ENCODE measurements around the gene MUC7.
"Not testable (repeated sequence)": the region's sequence is repeated elsewhere in the genome, so short reads cannot be mapped to it uniquely, and the experiment has no call there.

Gene MUC7

DNA sequence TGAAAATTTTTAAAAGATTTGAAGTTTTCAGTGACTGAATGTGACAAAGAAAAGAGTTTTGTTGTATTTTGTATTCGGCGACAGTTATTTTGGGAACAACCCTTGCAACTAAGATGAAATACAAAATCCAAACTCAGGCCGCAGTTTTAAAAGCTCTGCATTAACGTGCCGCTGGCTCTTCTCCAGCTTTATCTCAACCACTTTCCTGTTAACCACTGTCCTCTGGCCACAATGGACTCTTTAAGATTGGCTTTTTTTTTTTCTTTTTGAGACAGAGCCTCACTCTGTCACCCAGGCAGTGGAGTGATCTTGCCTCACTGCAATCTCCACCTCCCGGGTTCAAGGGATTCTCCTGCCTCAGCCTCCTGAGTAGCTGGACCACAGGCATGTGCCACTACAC lies 24.2 kb downstream of the MUC7 start:
- no peak for DNase-seq (ENCODE audit: insufficient read length, low spot score)
- no peak for TF ChIP-seq PAX5 (IDR thresholded peaks at IDR 0.05; ENCODE audit: insufficient read depth, low read length, severe bottlenecking)
- TF ChIP-seq TAF1 (IDR thresholded peaks at IDR 0.05; ENCODE audit: low read depth, low read length), result no peak
- TF ChIP-seq POLR2AphosphoS5 (IDR thresholded peaks at IDR 0.05; ENCODE audit: low read depth, low read length), result no peak
- TF ChIP-seq POLR2A (IDR thresholded peaks at IDR 0.05; ENCODE audit: low read depth, low read length), result no peak
- TF ChIP-seq SPI1 (IDR thresholded peaks at IDR 0.05; ENCODE audit: low read depth, low read length), result no peak
- no peak for TF ChIP-seq POU2F2 (IDR thresholded peaks at IDR 0.05; ENCODE audit: low read depth, low read length)
- no peak for FAIRE-seq

DNA sequence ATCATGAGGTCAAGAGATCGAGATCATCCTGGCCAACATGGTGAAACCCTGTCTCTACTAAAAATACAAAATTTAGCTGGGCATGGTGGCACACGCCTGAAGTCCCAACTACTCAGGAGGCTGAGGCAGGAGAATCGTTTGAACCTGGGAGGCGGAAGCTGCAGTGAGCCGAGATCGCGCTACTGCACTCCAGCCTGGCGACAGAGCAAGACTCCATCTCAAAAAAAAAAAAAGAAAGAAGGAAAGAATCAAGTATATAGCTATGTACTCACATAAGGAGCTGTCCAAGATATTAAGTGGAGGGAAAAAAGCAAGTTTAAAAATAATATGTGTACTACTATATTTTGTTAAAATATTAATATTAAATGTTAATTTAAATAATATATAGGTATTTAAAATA lies 29.8 kb downstream of the MUC7 start:
- not testable (repeated sequence) for DNase-seq (ENCODE audit: insufficient read length, low spot score); FAIRE-seq

DNA sequence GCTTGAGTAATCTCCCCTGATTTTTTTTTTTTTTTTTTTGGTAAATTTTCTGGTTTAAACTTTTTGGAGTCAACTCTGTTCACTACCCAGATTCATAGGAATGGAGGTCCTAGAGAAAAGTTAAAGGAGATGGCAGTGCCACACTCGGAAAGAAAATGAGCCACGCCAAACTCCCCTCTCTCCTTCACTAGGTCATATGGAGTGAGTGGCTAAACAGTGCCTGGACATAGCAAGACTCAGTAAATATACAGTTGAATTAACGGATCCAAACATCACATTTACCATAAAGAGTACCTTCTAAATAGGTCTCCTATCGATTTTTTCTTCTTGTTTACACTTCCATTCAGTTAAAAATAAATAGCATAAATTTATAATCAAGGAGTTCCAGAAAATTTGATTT lies 32.7 kb downstream of the MUC7 start:
- DNase-seq (ENCODE audit: insufficient read length, low spot score) (no peak), FAIRE-seq (no peak)
- TF ChIP-seq TAF1 (IDR thresholded peaks at IDR 0.05; ENCODE audit: low read depth, low read length) (no peak), PAX5 (IDR thresholded peaks at IDR 0.05; ENCODE audit: insufficient read depth, low read length, severe bottlenecking) (no peak), POLR2A (IDR thresholded peaks at IDR 0.05; ENCODE audit: low read depth, low read length) (no peak), SPI1 (IDR thresholded peaks at IDR 0.05; ENCODE audit: low read depth, low read length) (no peak), POLR2AphosphoS5 (IDR thresholded peaks at IDR 0.05; ENCODE audit: low read depth, low read length) (no peak), POU2F2 (IDR thresholded peaks at IDR 0.05; ENCODE audit: low read depth, low read length) (no peak)

GRCh38 chr4:70505151-70505748 lies 33.3 kb downstream of the MUC7 start:
- DNase-seq (ENCODE audit: insufficient read length, low spot score) (peak; percentile 22), FAIRE-seq (peak; percentile 90)
- TF ChIP-seq PAX5 (IDR thresholded peaks at IDR 0.05; ENCODE audit: insufficient read depth, low read length, severe bottlenecking) (no peak), POLR2A (IDR thresholded peaks at IDR 0.05; ENCODE audit: low read depth, low read length) (no peak), TAF1 (IDR thresholded peaks at IDR 0.05; ENCODE audit: low read depth, low read length) (no peak), SPI1 (IDR thresholded peaks at IDR 0.05; ENCODE audit: low read depth, low read length) (no peak), POU2F2 (IDR thresholded peaks at IDR 0.05; ENCODE audit: low read depth, low read length) (no peak), POLR2AphosphoS5 (IDR thresholded peaks at IDR 0.05; ENCODE audit: low read depth, low read length) (no peak)

DNA sequence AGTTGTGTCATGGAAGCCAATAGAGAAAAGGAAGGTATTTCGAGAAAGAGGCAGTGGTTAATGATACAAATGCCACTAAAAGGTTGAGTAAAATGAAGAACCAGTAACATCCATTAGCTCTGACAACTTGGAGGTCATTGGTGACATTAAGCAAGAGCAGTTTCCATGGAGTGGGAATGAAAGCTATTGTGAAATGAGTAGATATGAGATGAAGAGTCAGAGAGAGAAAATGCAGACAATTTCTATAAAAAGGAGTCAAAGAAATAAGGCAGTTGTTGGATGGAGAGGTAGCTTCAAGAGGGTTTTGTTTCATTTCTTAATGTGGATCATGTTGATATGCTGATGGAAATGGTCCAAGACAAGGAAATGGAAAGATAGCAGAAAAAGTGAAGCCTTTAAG lies 36.8 kb downstream of the MUC7 start:
- TF ChIP-seq POLR2A (IDR thresholded peaks at IDR 0.05; ENCODE audit: low read depth, low read length) (no peak), POU2F2 (IDR thresholded peaks at IDR 0.05; ENCODE audit: low read depth, low read length) (no peak), SPI1 (IDR thresholded peaks at IDR 0.05; ENCODE audit: low read depth, low read length) (no peak), TAF1 (IDR thresholded peaks at IDR 0.05; ENCODE audit: low read depth, low read length) (no peak), POLR2AphosphoS5 (IDR thresholded peaks at IDR 0.05; ENCODE audit: low read depth, low read length) (no peak), PAX5 (IDR thresholded peaks at IDR 0.05; ENCODE audit: insufficient read depth, low read length, severe bottlenecking) (no peak)
- DNase-seq (ENCODE audit: insufficient read length, low spot score) (no peak), FAIRE-seq (no peak)

DNA sequence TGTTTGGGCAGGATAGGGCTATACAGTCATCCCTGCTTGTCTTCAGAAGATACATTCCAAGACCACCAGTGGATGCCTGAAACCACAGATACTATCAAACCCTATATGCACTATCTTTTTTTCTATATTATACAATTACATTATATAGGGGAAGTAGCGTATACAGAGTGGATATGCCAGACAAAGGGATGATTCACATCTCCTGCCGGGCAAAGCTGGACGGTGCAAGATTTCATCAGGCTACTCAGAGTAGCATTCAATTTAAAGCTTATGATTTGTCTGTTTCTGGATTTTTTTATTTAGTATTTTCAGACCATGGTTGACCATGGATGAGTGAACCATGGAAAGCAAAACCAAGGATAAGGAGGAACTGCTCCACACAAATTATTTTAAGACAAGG lies 39.4 kb downstream of the MUC7 start:
- FAIRE-seq, result no peak
- TF ChIP-seq TAF1 (IDR thresholded peaks at IDR 0.05; ENCODE audit: low read depth, low read length) (no peak), POLR2AphosphoS5 (IDR thresholded peaks at IDR 0.05; ENCODE audit: low read depth, low read length) (no peak), POU2F2 (IDR thresholded peaks at IDR 0.05; ENCODE audit: low read depth, low read length) (no peak), SPI1 (IDR thresholded peaks at IDR 0.05; ENCODE audit: low read depth, low read length) (no peak), PAX5 (IDR thresholded peaks at IDR 0.05; ENCODE audit: insufficient read depth, low read length, severe bottlenecking) (no peak), POLR2A (IDR thresholded peaks at IDR 0.05; ENCODE audit: low read depth, low read length) (no peak)
- DNase-seq (ENCODE audit: insufficient read length, low spot score), result no peak

DNA sequence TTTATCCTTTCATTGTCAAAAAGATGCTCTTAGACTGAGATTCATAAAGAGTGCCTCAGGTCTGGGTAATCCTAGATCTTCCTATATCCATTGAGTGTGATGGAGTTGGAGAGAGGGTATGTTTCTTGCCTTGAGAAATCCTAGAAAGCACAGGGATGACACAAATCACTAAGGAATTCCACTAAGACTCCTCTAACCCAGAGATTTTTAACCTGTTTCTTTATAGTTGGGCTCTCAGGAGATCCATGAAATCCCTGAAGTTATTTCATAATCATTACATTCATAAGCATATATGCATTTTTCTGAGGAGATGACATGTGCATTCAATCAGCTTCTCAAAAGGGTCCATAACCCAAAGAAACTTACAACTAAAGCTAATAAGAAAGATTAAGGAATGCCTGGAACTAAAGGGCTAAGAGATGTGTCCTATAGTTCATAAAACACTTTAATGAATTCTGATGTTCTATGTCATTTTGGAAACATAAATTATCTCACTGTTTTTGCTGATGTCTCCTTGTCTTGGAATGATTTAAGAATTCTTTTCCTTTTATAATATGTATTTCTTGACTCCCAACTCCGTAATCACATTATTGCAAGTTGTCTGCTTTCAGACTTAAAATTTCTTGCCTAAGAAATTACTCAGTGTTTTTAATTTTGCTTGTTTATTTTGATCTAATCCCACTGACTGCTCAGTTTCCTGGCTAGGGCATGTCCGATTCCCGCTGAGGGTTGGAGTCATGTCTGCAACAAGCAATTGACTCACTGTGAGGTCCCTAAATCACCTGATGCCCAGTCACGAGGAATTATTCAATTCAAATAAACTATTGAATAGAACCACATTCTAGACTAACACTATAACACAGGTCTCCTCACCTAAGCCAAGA lies 43.6 kb downstream of the MUC7 start:
- FAIRE-seq, result no peak
- no peak for DNase-seq (ENCODE audit: insufficient read length, low spot score)
- no peak for TF ChIP-seq TAF1 (IDR thresholded peaks at IDR 0.05; ENCODE audit: low read depth, low read length)
- no peak for TF ChIP-seq SPI1 (IDR thresholded peaks at IDR 0.05; ENCODE audit: low read depth, low read length)

- TF ChIP-seq TAF1 (IDR thresholded peaks at IDR 0.05; ENCODE audit: low read depth, low read length) (no peak), PAX5 (IDR thresholded peaks at IDR 0.05; ENCODE audit: insufficient read depth, low read length, severe bottlenecking) (no peak), POLR2AphosphoS5 (IDR thresholded peaks at IDR 0.05; ENCODE audit: low read depth, low read length) (no peak), POLR2A (IDR thresholded peaks at IDR 0.05; ENCODE audit: low read depth, low read length) (no peak), SPI1 (IDR thresholded peaks at IDR 0.05; ENCODE audit: low read depth, low read length) (no peak), POU2F2 (IDR thresholded peaks at IDR 0.05; ENCODE audit: low read depth, low read length) (no peak)
- no peak for DNase-seq (ENCODE audit: insufficient read length, low spot score)
- no peak for FAIRE-seq
These were observed 46.3 kb downstream of the MUC7 start, which contains the start of gene AMTN for GRCh38 chr4:70518269-70518668. AMTN (plus strand) TSS chr4:70518569; CDS start chr4:70518778, 209 bp downstream.

- TF ChIP-seq POLR2AphosphoS5 (IDR thresholded peaks at IDR 0.05; ENCODE audit: low read depth, low read length) (no peak), SPI1 (IDR thresholded peaks at IDR 0.05; ENCODE audit: low read depth, low read length) (no peak), PAX5 (IDR thresholded peaks at IDR 0.05; ENCODE audit: insufficient read depth, low read length, severe bottlenecking) (no peak), TAF1 (IDR thresholded peaks at IDR 0.05; ENCODE audit: low read depth, low read length) (no peak), POU2F2 (IDR thresholded peaks at IDR 0.05; ENCODE audit: low read depth, low read length) (no peak), POLR2A (IDR thresholded peaks at IDR 0.05; ENCODE audit: low read depth, low read length) (no peak)
- DNase-seq (ENCODE audit: insufficient read length, low spot score) (no peak), FAIRE-seq (no peak)
These were observed 46.7 kb downstream of the MUC7 start for GRCh38 chr4:70518716-70519115.

GRCh38 chr4:70522626-70523025 lies 50.6 kb downstream of the MUC7 start:
- TF ChIP-seq SPI1 (IDR thresholded peaks at IDR 0.05; ENCODE audit: low read depth, low read length) (no peak), POLR2AphosphoS5 (IDR thresholded peaks at IDR 0.05; ENCODE audit: low read depth, low read length) (no peak), POLR2A (IDR thresholded peaks at IDR 0.05; ENCODE audit: low read depth, low read length) (no peak), PAX5 (IDR thresholded peaks at IDR 0.05; ENCODE audit: insufficient read depth, low read length, severe bottlenecking) (no peak), POU2F2 (IDR thresholded peaks at IDR 0.05; ENCODE audit: low read depth, low read length) (no peak), TAF1 (IDR thresholded peaks at IDR 0.05; ENCODE audit: low read depth, low read length) (no peak)
- no peak for FAIRE-seq
- no peak for DNase-seq (ENCODE audit: insufficient read length, low spot score)

Data from GM12891 (cell line).